Daoy (cell line): Measurements from ENCODE around the gene ATG2A. TPM values are rescaled to one million over a fixed set of nuclear protein-coding genes. Genes with fewer than 3 reads are reported as not detected.

Source experiments
- DNase-seq: peaks from one replicate; pipeline ENCODE4 v3.0.0-alpha.2; 2015; ENCODE audit warnings: low read depth
- total RNA-seq: library from RNA; depleted of rRNA; stranded (reverse); fragments of >200 nt; shearing (Covaris generic); gene quantifications from 2 replicates; pipeline ENCODE4 v1.2.3, GENCODE V29; 2014

ATG2A gene
- total RNA-seq, 1 experiment from 2014 or later = 8.2 TPM

- no peak for DNase-seq
These were observed 14.7 kb downstream of the ATG2A start for GRCh38 chr11:64902102-64902900.

- DNase-seq = no peak
These were observed 16.2 kb downstream of the ATG2A start for GRCh38 chr11:64900774-64901173.

GRCh38 chr11:64900263-64900678 lies 16.7 kb downstream of the ATG2A start:
- DNase-seq = peak; percentile 88

GRCh38 chr11:64898541-64898940 lies 18.5 kb downstream of the ATG2A start:
- DNase-seq = no peak

- no peak for DNase-seq
These were observed 18.9 kb downstream of the ATG2A start for GRCh38 chr11:64898076-64898445.

GRCh38 chr11:64897381-64898075 lies 19.5 kb downstream of the ATG2A start:
- DNase-seq = no peak

- no peak for DNase-seq
These were observed 20.5 kb downstream of the ATG2A start for GRCh38 chr11:64896448-64897022.

GRCh38 chr11:64894812-64895452 lies 22.1 kb downstream of the ATG2A start:
- DNase-seq = no peak

- peak; percentile 80 for DNase-seq
These were observed 22.8 kb downstream of the ATG2A start for GRCh38 chr11:64894070-64894811.

- DNase-seq = no peak
These were observed 23.6 kb downstream of the ATG2A start for GRCh38 chr11:64893194-64894069.

GRCh38 chr11:64892838-64893193 lies 24.2 kb downstream of the ATG2A start:
- no peak for DNase-seq

- DNase-seq = no peak
These were observed 24.6 kb downstream of the ATG2A start for GRCh38 chr11:64892411-64892831.

- DNase-seq = no peak
These were observed 25.1 kb downstream of the ATG2A start for GRCh38 chr11:64891880-64892279.

GRCh38 chr11:64891215-64891848 lies 25.7 kb downstream of the ATG2A start:
- DNase-seq = no peak

GRCh38 chr11:64890522-64890939 lies 26.5 kb downstream of the ATG2A start:
- no peak for DNase-seq

- DNase-seq = peak; percentile 37
These were observed 28.1 kb downstream of the ATG2A start for GRCh38 chr11:64888729-64889511.

- DNase-seq = no peak
These were observed 28.6 kb downstream of the ATG2A start for GRCh38 chr11:64888406-64888728.

- DNase-seq = peak; percentile 68
These were observed 29.1 kb downstream of the ATG2A start for GRCh38 chr11:64887757-64888405.

- DNase-seq = no peak
These were observed 29.7 kb downstream of the ATG2A start for GRCh38 chr11:64887234-64887756.
